GM18520 (cell line): ENCODE data around the gene INPP4B.

ENCODE experiments used
- ATAC-seq: cut with Tn5 transposase; IDR thresholded peaks from one replicate; pipeline ENCODE4 v1.9.1; 2021; ENCODE audit not compliant: unreplicated experiment

Gene INPP4B

GRCh38 chr4:142316025-142316424 lies 530.1 kb downstream of the INPP4B start:
- no peak for ATAC-seq

GRCh38 chr4:142314686-142315085 lies 531.4 kb downstream of the INPP4B start:
- no peak for ATAC-seq

DNA sequence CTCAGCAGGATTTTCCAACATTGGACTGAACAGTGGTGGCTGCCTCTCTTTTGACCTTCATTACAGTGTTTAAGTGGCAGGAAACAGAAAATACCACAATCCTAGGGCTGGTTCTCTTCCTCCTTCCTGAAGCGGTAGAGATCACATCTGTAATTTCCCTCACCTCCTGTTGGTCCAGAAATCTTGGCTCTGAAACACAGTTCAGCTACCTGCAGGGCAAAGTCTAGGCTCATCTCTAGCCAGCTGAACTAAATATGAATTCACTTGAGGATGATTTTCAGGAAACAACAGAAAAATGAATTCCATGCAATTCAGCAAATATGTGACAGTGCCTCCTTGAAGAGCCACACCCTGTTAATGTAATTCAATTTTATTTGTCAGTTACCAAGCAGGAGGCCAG lies 531.9 kb downstream of the INPP4B start:
- ATAC-seq = no peak

GRCh38 chr4:142312391-142312790 lies 533.7 kb downstream of the INPP4B start:
- no peak for ATAC-seq

GRCh38 chr4:142311916-142312315 lies 534.2 kb downstream of the INPP4B start:
- no peak for ATAC-seq

GRCh38 chr4:142309772-142310171 lies 536.3 kb downstream of the INPP4B start:
- no peak for ATAC-seq

DNA sequence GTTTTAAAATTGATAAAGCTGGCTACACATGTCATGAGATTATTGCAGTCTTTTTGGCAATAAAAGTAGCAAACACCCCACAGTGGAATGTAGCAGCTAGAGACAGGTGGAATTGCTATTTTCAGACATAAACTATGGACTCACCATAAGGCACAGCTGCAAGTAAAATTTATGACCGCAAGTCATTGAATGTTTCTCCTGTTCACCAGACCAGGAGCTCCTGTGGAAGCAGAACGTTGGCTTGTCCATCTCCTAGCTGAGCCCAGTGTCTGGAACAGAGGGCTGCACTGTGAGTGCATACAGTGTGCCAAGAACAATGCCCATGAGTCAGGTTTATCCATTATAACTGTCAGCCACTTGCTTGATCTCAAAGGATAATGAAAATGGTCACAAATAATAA lies 538.2 kb downstream of the INPP4B start:
- no peak for ATAC-seq

- no peak for ATAC-seq
Measured at GRCh38 chr4:142297313-142297712, 548.8 kb downstream of the INPP4B start.

GRCh38 chr4:142293536-142293935 lies 552.6 kb downstream of the INPP4B start:
- ATAC-seq = no peak

GRCh38 chr4:142292231-142292630 lies 553.9 kb downstream of the INPP4B start:
- no peak for ATAC-seq

DNA sequence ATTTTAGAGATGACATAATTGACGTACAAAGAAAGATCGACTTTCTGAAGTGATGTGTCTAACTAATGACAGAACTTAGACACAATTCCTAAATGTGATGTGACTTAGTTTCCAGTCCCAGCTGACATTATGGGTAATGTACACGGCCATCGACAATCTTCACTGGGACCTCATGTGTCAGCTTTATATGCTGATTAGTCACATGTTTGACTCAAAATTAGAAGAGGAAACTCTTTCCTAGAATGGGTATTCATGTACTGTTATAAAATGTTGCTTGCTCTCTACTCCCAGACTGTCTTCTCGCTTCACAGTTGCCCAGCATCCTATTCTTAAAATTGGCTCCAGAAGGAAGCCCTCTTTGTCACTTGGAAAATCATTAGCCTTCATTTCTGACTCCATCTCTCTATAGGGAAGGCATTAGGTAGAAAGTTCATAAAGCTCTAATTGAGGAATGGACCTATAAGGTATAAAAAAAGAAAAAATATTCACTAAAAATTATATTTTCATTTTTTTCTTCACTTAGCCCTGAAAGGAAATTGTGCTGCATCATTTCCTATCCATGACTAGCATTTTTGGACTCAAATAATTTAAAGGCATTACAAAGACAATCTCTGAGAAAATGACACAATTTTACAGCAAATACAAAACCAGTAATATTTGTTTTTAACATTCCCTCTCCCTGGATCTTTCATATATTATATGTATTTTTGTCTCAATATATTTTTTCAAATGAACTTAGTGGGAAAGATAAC lies 554.6 kb downstream of the INPP4B start:
- no peak for ATAC-seq

GRCh38 chr4:142287371-142287770 lies 558.7 kb downstream of the INPP4B start:
- no peak for ATAC-seq

DNA sequence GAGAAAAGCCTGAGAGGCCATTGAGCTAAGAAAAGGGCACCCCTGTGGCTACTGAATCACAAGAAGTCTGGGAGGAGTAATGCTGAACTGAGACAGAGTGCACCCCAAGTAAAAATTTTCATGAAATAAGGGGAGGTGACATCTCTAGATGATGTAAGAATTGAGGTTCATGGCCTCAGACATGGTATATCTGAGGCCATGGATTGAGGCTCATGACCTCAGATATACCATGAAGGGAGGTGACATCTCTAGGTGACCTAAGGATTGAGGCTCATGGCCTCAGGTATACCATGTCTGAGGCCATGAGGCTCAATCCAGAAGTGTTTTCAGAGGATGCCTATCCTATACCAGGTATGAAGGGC lies 560.9 kb downstream of the INPP4B start:
- no peak for ATAC-seq

DNA sequence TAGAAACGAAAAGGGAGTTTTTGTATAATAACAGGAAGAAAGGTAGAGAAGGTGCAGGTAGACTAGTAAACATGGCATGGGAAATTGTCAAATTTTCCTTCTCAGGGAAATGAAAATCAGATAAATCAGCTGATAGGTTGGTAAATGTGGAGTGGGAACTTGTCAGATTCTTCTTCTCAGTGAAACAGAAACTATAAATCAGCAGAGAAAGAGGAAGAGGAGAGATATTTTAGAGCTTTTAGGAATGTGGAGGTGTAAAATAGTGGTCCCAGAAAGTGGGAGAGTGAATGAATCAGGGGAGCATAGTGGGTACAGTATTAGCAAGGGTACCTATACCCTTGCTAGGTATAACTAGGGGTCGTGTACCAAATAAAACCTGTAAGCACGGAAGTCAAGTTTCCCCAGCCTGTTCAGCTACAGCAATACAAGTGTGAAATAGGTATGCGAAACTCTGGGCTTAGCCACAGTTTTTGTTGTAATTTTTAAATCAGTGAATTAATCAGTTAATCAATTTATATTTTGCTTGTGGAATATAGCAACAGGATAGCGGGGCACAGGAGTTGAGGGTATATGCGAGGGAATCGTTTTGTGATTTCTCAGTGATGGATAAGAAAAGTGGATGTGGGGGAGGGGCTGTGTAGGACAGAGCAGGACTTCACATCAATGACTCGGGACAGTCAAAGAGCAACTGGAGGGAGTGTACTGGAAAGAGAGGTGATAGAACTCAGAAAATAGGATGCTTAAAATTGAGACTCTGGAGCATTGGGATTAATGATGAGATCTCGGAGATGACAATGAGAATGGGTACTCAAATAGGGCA lies 561.5 kb downstream of the INPP4B start:
- ATAC-seq = no peak

GRCh38 chr4:142282870-142283431 lies 563.1 kb downstream of the INPP4B start:
- ATAC-seq = no peak

- no peak for ATAC-seq
Measured at GRCh38 chr4:142281999-142282398, 564.1 kb downstream of the INPP4B start.

DNA sequence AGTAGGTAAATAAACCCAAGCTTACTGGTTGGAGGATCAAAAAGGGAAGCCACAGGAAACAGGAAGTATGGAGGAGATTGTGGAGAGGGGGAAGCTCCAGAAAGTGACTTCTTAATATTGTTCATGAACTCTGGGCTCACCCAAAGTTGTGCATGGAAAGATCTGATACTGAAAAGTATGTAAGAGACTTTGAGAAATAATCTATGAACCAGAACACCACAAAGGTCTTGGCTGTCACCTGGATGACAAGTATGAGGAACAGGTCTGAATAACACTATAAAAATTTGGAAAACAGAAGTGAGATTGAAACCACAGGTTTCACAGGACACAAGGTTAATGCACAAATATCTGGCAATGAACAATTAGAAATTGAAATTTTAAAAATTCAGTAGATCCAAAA lies 567.4 kb downstream of the INPP4B start:
- no peak for ATAC-seq

- no peak for ATAC-seq
Measured at GRCh38 chr4:142278171-142278570, 567.9 kb downstream of the INPP4B start.

DNA sequence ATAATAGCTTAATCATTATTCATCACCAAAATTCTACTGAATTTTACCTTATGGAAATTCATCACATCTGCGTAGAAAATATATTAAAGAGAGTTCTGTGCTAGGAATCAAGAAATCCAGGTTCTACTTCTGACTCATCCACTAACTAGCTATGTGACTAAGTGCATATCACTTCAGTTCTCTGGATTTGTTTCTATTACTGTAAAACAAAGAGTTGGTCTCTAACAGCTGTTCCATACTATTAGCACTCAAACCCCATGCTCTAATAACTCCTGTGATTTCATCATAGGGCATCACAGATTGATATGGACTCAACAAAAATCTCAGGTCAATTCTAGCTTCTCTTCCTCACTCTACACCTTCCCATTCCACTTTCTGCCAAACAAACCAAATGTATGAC lies 572.0 kb downstream of the INPP4B start:
- no peak for ATAC-seq

- no peak for ATAC-seq
Measured at GRCh38 chr4:142272452-142272851, 573.6 kb downstream of the INPP4B start.

DNA sequence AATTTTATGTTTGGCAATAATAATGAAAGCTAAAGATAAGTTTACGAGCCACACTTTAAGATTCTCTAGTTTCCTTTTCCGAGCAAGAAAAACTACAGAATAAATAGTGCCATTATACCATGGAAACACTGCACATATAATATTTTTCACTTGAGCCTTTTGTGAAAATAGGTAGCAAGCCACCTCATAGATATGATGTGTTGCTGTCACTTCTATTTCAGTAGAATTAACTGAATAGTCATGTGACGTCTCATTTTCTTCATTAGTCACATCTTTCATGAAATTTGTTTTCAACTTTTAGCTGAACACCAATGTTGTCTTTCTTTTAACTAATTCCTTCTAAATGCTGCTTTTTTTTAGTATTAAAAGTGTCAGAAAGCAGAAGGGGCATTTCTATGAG lies 574.3 kb downstream of the INPP4B start:
- no peak for ATAC-seq

GRCh38 chr4:142267101-142267500 lies 579.0 kb downstream of the INPP4B start:
- no peak for ATAC-seq
